Testis (tissue), 2 donors: ENCODE results near the gene USP49.

Source experiments
- POLR2A ChIP-seq: fragments of 450-650 bp; IDR thresholded peaks from one replicate; pipeline ENCODE4 v1.6.1; 2017; ENCODE audit warnings: antibody characterized with exemption, mild to moderate bottlenecking, moderate library complexity
- TF ChIP-seq, protein P1 (sequence below), 3 experiments: fragments of 450-650 bp in 2 of 3; fragments of 200-600 bp in 1 of 3; sonication (generic) in 1 of 3; IDR thresholded peaks; one replicate each; pipeline ENCODE4 v1.5.1; 2016 to 2019; ENCODE audit warnings: antibody characterized with exemption in 3 of 3, mild to moderate bottlenecking in 2 of 3, moderate library complexity in 1 of 3

- TF ChIP-seq, protein P1, sequence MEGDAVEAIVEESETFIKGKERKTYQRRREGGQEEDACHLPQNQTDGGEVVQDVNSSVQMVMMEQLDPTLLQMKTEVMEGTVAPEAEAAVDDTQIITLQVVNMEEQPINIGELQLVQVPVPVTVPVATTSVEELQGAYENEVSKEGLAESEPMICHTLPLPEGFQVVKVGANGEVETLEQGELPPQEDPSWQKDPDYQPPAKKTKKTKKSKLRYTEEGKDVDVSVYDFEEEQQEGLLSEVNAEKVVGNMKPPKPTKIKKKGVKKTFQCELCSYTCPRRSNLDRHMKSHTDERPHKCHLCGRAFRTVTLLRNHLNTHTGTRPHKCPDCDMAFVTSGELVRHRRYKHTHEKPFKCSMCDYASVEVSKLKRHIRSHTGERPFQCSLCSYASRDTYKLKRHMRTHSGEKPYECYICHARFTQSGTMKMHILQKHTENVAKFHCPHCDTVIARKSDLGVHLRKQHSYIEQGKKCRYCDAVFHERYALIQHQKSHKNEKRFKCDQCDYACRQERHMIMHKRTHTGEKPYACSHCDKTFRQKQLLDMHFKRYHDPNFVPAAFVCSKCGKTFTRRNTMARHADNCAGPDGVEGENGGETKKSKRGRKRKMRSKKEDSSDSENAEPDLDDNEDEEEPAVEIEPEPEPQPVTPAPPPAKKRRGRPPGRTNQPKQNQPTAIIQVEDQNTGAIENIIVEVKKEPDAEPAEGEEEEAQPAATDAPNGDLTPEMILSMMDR (IDR thresholded peaks at IDR 0.05): no peak
- TF ChIP-seq POLR2A: no peak
Observed at GRCh38 chr6:41914869-41915530, 19.8 kb upstream of the USP49 start.
